ENCODE measurements around the gene LAMA1.

DNA sequence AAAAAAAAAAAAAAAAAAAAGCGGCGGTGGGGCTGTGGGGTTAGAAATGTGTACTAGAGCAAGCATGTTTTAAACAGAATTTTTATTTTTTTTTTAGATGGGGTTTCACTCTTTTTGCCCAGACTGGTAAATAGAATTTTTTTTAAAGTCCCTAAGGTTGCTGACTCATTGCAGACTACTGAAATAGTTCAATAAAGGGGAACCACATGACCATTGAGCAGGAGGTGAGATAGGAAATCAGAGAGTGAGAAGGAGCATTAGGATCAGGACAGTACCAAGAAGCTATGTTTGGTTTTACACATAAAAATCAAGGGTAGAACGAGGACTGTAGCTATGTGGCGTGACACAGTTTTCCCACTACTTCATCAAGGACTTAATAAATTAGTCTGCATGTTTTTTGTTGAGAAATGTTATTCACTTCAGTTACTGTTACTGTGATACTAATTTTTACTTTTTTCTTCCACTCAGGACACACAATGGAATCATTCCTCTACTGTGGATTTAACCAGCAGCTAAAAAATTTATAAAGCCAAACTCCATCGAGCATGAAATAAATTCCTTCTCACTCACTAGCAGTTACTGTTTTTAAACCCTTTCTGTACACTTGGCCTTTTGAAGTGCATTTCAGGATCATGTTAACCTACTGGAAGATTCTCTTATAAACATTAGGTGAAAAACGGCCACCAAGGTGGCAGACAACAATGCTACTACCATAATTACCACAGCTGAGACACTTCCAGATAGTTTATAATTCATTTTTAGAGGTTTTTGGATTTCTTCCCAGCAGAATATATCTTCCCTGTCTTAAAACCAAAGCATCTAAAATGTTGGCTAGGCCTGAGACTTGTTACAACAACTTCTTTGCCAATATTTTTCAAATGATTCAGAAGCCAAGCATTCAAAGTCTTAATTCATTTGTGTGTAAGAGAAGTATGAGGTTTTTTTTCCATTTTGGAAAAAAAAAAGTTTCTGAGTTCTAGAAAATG lies 33.2 kb downstream of the LAMA1 start:
- no peak for TF ChIP-seq POLR2AphosphoS5 (IDR thresholded peaks at IDR 0.05; ENCODE audit: borderline replicate concordance, low read depth, low read length)
- TF ChIP-seq FOXP2 (optimal IDR thresholded peaks at IDR 0.05; ENCODE audit: control extremely low read depth, extremely low read length, insufficient read depth), result no peak
- TF ChIP-seq EZH2 (IDR thresholded peaks at IDR 0.05), result no peak
